ENCODE measurements around the gene CCDC40.
"Not testable (repeated sequence)": the region's sequence is repeated elsewhere in the genome, so short reads cannot be mapped to it uniquely, and the experiment has no call there.

CCDC40 gene

DNA sequence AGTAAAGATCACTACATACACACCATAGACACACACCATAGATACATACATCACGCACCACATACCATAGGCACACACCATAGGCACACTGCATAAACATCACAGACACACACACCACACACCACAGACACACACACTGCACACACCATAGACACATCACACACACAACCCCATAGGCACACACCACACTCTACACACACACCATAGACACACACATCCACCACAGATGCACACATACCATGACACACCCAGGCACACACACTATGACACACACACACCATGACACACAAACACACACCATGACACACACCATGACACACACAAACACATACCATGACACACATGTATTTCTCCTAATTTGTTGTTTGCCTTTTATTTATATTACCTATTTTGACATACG lies 14.8 kb upstream of the CCDC40 start:
- DNase-seq (ENCODE audit: low read depth in 3 of 3), result no peak

DNA sequence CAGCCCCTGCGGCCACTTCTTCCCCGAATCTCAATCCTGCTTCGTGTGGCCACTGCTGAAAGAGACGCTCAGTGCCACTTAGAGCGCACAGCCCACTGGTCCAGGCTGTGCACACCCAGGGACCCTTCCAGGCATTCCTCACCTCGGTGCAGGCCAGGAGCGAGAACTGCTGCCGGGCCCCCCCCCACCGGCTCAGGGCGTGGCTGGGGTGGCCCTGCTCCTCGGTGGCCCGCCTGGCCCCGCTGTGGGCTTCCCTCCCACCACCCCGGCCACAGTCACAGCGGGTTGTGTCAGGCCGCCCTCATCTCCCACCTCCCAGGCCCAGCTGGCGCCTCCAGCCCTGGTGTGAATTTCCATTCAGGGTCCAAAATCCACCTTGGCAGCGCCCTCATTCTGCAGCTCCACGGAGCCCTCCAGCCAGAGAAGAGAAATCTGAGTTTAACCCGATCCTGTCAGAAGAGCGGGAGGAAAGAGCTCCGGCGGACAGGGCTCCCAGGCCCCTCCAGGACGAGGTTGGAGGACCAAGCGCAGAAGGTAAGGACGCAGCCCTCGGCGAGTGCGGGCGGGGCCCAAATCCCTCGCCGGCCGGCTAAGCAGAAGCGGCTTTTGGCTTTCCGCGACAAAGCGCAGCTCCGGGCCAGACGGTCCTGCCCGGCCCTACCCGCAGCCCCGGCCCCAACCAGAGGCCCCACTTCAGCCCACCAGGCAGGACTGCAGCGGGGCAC lies 12.8 kb upstream of the CCDC40 start:
- DNase-seq (ENCODE audit: low read depth in 3 of 3), result no peak

DNA sequence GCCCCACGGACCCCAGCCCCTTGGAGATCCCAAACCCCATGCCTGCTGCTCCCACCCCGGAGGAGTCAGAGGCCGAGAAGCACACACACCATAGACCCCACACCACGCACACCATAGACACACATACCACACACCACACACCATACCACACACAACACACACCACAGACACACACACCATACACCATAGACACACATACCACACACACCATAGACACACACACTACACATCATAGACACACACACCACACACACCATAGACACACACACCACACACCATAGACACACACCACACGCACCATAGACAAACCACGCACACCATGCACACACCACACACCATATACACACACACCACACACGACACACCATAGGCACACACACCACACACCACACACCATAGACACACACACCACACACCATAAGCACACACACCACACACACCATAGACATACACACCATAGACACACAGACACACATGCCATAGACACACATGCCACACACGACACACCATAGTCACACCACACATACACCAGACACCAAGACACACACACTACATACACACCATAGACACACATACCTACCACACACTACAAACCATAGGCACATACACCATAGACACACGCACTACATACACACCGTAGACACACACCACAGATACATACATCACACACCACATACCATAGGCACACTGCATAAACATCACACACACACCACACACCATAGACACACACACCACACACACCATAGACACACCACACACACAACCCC lies 12.1 kb upstream of the CCDC40 start:
- no peak for DNase-seq (ENCODE audit: low read depth in 3 of 3)

DNA sequence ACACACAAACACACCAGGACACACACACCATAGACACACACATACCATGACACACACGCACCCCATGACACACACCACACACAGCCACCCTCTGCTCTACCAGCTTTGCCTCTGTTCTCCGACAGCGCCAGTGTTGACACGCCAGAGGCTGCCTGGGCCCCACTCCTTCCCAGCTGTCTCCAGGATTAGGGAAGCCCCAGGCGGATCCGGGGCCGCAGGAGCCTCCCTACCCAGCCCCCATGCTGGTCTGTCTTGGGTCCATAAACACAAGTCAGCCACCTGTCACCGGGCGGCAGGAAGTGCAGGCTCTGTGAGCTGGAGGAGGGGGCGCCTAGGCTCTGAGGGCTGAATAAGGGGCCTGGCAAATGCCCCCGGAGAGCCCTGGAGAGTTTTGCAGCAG lies 11.3 kb upstream of the CCDC40 start:
- no peak for DNase-seq (ENCODE audit: low read depth in 3 of 3)

DNA sequence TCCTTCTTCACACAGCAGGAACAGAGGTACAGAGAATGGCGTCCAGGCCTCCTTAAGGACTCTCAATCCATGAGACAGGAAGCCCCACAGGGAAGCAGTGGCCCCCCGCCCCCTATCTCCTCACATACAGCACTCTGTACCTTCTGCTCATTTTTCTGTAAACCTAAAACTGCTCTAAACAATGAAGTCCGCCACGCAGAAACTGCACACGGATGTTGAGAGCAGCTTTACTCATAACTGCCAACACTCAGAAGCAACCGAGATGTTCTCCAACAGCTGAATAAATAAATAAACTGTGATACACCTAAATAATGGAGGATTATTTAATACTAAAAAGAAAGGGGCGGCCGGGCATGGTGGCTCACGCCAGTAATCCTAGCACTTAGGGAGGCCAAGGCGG lies 10.6 kb upstream of the CCDC40 start:
- no peak for DNase-seq (ENCODE audit: low read depth in 3 of 3)

DNA sequence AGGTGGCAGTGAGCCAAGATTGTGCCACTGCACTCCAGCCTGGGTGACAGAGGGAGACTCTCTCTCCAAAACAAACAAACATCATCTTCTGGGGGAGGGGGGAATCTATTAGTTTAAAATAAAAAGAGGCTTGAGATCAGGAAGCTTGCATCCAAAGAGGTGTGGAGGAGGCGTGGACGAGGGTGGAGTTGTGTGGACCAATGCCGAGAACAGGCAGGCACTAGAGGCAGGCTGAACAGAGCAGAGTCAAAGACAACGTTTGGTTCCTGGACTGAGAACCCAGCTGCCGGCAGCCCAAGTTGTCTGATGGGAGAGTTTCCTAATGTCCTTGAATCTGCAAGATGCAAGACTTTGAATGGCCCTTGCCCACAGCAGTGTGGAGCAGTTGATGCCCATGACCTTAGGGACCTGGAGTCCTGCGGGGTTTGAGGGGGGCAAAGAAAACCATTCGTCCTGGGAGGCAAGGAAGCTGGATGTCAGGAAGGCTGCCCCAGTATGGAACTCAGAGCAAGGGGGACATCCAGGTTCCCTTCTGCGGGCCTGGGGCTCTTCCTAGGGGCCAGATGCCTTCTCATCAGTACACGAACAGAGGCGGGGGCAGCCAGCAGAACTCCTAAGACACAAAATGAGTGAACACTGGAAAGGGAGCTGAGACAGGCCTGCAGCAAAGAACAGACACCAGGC lies 9.9 kb upstream of the CCDC40 start:
- DNase-seq (ENCODE audit: low read depth in 3 of 3), result no peak

DNA sequence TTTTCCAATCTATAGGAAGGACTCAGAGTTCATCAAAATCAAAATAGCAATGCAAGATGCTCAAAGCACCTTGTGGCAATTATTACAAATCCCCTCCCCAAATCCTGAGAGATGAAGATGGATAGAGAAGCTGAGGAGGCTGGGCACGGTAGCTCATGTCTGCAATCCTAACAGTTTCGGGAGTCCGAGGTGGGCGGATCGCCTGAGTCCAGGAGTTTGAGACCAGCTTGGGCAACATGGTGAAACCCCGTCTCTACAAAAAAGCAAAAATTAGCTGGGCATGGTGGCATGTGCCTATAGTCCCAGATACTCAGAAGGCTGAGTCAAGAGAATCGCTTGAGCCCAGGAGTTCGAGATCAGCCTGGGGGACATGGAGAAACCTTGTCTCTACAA lies 9.4 kb upstream of the CCDC40 start:
- no peak for DNase-seq (ENCODE audit: low read depth in 3 of 3)

DNA sequence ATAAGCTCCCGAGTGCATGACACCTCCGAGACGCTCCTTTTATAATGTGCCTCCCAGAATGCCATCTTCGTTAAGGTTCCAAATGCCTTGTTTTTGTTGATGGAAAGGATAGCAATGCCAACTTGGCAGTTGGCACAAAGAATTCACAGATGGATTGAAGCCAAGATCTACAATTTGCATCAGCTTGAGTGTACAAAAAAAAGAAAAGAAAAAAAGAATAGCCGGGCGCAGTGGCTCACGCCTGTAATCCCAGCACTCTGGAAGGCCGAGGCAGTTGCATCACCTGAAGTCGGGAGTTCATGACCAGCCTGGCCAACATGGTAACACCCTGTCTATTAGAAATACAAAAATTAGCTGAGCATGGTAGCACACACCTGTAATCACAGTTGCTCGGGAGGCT lies 8.4 kb upstream of the CCDC40 start:
- DNase-seq (ENCODE audit: low read depth in 3 of 3), result no peak

DNA sequence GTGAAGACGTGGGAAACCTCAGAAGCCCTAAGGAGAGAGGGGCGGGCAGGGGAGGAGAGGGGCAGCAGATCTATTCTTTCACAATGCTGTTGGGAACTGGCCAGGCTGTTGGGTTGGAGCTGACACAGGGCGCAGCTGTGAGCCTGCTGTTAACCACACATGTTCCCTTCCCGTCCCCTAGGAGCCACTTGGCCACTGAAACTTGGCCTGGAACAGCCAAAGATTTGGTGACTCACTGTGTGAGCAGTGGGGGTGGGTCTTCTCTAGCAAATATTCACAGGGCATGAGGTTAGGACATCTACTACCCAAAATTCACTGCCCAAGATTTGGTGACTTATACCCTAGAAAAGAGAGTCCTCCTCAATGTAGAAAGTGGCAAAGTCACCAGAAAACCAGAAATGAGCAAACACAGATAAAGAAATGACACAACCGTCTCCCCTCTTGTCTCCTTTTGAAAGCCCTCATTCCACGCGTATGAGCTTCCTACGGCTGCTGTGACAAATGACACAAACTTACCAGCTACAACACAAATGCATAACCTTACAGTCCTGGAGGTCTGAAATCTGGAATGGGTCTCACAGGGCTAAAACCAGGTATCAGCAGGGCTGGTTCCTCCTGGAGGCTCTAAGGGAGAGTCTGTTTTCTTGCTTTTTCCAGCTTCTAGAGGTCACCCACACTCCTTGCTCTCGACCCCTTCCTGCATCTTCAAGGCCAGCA lies 7.0 kb upstream of the CCDC40 start:
- no peak for DNase-seq (ENCODE audit: low read depth in 3 of 3)

DNA sequence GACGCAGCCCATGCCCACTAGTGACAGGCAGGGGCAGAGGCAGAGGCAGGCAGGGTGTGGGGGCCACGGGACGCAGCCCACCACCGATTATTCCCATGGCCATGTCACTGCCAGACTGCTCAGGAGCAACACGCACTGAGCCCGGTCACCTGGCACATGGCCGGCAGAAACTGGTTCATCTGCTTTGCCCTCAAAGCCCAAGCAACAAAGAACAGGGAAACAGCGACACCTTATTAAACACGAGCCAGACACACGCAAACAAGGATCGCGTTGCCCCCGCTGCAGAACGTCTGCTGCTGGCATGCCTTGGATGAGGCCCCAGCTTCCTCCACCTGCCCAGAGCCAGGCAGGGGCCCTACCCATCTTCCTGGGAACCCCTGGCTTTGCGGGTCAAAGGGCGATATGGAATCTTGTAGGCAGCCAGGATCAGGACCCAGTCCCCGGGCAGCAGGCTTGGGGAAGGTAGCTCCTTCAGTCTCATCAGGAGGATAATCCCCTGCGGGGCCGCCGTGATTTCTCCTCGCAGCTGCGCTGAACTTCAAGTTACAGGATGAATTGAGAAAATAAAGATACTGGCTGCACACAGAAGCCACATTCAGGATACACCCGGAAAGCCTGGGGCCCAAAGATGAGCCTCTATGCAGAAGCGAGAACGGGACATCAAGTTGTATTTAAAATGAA lies 5.6 kb upstream of the CCDC40 start:
- no peak for DNase-seq (ENCODE audit: low read depth in 3 of 3)

DNA sequence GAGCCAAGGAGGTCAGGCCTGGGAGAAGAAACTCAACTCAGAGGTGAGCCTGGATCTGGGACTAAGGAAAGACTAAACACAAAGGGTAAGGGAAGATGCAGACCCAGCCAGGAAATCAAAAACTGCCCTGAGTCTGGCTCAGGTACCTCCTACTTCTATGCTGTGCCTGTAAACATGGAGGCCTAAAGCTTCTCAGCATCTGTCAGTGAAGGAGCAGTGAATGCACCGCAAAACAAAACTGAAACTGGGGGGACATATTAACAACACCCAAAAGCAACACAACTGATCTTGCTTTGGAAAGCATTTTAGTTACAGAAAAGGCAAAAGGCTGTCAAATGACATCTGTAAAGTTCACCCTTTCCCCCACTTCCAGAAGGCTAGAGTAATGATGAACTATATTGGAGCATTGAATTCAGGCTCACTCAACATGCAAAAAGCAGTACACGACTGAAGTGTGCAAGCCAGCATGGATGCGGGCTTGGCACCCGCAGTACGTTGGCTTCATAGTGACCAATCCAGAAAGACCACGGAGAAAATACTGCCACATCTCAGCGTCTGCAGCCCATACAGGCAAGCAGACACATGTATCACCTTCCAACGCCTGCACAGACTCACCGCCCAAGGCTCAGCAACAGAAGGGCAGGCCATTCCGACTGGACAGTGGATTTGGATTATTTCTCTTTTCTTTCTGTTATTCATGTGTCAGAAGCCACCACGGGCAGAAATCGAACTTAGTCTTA lies 4.6 kb upstream of the CCDC40 start:
- no peak for DNase-seq (ENCODE audit: low read depth in 3 of 3)

DNA sequence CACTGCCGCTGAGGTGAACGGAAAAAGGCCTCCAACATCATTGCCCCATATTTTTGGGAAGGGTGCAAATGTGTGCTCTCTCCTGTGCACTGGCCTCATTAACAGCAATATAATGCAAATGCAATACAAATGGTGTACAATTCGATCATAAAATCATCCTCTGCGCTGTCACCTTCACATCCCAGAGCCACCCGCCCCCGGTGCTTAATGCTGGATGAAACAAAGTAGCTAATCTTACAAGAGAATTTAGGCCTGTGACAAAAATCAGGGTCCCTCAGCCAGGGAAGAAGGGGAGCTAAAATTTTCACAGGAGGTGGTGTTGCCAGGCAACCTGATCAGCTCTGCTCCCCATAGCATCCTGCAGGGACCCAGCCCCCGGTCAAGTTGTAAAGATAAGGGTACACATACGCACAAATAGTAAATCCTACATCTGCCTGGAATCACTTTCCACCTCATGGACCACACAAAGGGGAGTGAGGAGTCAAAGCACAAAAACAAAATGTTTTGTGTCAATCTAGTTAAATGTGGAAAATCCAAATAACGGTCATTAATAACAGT lies 3.7 kb upstream of the CCDC40 start:
- no peak for DNase-seq (ENCODE audit: low read depth in 3 of 3)

DNA sequence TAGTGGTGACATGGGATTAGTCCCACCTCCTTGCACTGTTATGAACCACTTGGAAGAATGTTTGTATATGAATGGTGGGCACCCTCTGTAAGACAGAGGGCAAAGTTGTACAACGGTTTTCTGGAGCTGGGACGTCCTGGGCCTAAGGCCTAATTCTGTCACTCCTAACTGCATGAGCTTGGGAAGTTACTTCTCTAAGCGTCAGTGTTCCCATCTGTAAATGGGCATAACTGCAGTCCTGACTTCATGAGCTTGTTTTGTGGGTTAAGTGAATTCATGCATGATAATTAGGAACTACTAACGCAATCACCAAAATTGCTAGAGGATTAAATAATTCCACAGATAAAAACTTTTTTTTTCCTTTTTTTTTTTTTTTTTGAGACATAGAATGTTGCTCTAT lies 2.6 kb upstream of the CCDC40 start:
- DNase-seq (ENCODE audit: low read depth in 3 of 3), result no peak

DNA sequence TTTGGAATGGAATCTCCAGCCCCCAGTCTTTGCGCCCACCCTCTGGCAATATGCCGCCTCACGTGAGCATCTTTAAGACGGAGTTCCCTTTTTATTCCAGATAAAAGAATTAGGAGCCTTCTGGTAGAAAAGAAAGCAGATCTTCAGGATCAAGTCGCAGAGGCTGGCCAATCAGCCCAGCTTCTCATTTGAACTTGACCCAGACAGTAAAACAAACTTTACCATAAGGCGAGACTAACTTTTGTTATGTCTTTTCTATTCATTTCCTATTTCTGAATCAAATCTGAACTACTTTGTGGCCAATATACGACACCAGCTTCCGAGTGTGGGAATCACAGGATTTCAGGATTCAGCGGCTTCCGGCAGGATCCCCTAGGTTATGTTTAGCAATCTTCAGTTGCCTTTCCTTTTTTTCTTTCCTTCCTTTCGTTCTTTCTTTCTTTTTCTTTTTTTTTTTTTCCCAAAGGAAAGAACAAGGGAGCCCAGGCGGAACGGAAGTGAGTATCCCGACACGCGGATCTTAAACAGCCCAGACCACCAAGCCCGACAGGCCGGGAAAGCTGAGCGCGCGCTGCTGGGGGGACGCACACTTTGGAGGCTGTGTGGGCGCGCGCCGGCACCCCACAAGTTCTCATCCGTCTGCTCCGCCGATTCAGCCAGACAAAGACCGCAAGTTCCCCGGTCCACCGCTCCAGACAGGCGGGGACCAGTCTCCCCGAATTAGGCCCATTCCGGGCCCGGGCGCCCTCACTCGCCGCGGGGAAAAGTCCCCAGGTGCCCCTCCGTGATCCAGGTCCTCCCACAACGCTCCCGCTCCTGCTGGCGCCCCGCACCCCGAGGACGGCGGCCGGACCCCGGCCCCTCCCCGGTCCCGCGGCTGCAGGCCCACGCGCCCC lies 1.4 kb upstream of the CCDC40 start:
- peak in 1 of 3 donors; percentile 17 for DNase-seq (ENCODE audit: low read depth in 3 of 3)

DNA sequence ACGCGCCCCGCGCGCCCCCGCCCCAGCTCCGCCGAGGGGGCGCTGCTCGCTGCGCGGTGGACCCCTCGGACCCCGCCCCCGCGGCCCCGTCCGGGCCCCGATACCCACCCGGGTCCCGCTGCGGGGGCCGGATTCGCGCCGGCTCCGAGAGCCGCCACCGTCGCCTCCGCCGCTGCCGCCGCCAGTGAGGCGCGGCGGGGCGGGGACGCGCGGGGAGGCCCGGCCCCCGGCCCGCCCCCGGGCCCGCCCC lies 830 bp upstream of the CCDC40 start, which contains the start of gene TBC1D16:
TSS of gene TBC1D16 (minus strand) at position 186 of the 250 bp plus-strand sequence. CDS start 22,325 bp downstream, outside the sequence.
- DNase-seq (ENCODE audit: low read depth in 3 of 3), result peak in 1 of 3 donors; percentile 30

DNA sequence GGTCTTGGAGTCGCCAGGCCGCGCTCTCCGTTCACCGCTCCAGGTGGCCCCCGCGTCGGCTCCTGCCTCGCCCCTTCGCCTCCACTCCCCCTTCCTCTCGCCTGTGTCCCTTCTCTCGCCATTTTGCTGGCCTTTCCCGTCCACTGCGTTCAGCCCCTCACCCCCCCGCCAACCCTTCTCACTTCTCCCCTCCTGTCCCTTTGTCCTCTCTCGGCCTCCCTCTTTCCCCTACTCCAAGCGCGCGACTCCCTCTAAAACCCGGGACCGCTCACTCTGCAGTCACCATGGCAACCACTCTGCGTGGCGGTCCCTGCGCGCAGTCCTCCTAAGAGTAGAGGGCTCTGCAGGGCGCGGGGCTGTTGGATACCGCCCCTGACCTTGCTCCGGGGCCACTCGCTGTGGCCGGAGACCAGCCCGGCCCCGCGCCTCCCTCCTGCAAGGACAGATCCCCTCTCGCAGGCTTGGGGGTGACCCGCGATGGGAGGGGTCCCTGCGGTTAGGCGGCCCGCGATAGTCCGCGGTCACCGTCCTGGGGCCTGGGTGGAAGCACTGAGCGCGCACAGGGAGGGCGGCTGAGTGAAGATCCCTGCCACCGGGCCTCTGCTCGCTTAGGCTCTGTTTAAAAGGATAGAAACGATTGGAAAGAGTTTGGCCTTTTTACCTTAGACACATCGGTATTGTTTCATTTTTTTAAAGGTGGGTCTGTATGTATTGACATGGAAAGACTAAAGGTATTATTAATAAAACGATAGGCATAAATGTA lies 454 bp downstream of the CCDC40 start:
- no peak for DNase-seq (ENCODE audit: low read depth in 3 of 3)

DNA sequence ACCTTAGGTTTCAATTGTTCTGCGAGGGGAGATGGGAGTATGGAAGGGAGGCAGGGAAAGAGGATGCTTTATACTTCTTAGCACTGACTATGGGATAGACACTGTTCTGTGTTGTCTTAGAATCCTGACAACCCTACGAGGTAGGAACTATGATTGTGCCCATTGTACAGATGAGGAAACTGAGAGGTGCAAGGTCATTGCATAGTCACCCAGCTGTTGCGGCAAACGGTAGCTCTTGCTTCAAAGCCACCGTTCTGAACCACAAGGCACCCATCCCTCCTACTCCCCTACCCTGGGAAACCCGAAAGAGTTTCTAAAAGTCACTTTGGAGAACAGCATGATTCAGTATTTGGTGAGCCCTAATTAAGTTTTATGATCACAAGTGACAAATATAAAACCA lies 7.5 kb downstream of the CCDC40 start:
- DNase-seq (ENCODE audit: low read depth in 3 of 3), result no peak

DNA sequence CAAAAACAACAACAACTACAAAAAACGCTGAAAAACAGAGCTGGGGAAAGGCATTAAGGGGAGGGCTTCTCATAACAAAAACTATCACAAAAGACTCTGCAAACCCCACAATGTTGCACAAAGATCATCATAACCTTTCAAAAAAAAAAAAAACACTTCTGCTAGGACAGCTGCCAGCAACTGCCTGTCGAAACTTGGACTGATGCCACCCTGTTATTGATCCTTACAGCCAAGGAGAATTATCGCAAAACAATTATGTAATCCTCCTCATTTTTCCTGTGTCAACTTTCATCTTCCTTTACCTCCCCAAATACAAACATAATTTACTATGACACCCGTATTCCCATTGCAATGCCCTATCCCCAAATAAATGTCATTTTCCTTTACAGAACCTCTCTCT lies 9.3 kb downstream of the CCDC40 start:
- DNase-seq (ENCODE audit: low read depth in 3 of 3), result no peak

DNA sequence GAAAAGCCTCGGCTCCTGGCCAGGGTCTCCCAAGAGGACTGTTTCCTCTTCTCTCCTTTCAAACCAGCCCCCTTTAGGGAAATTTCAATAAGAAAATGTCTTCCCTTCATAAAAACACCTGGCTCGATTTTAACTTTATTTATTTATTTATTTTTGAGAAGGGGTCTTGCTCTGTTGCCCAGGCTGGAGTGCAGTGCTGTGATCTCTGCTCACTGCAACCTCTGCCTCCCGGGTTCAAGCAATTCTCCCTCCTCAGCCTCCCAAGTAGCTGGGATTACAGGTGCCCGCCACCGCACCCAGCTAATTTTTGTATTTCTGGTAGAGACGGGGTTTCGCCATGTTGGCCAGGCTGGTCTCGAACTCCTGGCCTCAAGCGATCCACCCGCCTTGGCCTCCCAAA lies 10.3 kb downstream of the CCDC40 start:
- DNase-seq (ENCODE audit: low read depth in 3 of 3), result not testable (repeated sequence)
